ENCODE data around the gene ARHGAP29.

The ARHGAP29 gene

GRCh38 chr1:94245747-94246438, 8.5 kb upstream of the ARHGAP29 start:
- WGBS = 93% methylated on average over 4 of the region's 5 CpGs

GRCh38 chr1:94244816-94245215, 7.4 kb upstream of the ARHGAP29 start:
- peak overlapping the region; percentile 93 for H3K27ac ChIP-seq (ENCODE audit: low read length, poor library complexity, severe bottlenecking)
- H2BK12ac ChIP-seq (ENCODE audit: low read length in 2 of 2) = no peak overlapping the region
- no peak overlapping the region for H2BK5ac ChIP-seq (ENCODE audit: low read depth, low read length, poor library complexity, severe bottlenecking)
- no peak overlapping the region for H3K9ac ChIP-seq (ENCODE audit: low read length)
- H3K14ac ChIP-seq (ENCODE audit: low read length in 2 of 2) = no peak overlapping the region
- H3K27me3 ChIP-seq (ENCODE audit: control insufficient read depth in 1 of 2, insufficient read depth in 1 of 2, low read length in 2 of 2) = no peaks in the 10 kb centered on the region
- H3K4ac ChIP-seq (ENCODE audit: low read depth in 1 of 2, low read length in 2 of 2) = no peak overlapping the region
- H3K4me1 ChIP-seq (ENCODE audit: control insufficient read depth, insufficient read depth, low read depth, low read length) = no peaks in the 10 kb centered on the region
- H3K4me3 ChIP-seq (ENCODE audit: insufficient read depth in 1 of 2, low read depth in 1 of 2, low read length in 2 of 2) = peak overlapping the region in 1 of 2 experiments; percentile 83
- no peak overlapping the region for H3K18ac ChIP-seq (ENCODE audit: low read depth in 1 of 2, low read length in 2 of 2)
- no peaks in the 10 kb centered on the region for H3K9me3 ChIP-seq (ENCODE audit: control insufficient read depth, low read length)
- no peak overlapping the region for H2AK5ac ChIP-seq (ENCODE audit: low read length, severe bottlenecking)
- no peak overlapping the region for H2BK15ac ChIP-seq (ENCODE audit: low read depth, poor library complexity, severe bottlenecking)
- DNase-seq = no peak
- no peak overlapping the region for H3K23ac ChIP-seq (ENCODE audit: low read length in 2 of 2)
- H2AFZ ChIP-seq (ENCODE audit: low read depth, low read length) = no peak overlapping the region
- H3K79me1 ChIP-seq (replicated peaks; ENCODE audit: low read length, poor library complexity, severe bottlenecking) = no peaks in the 10 kb centered on the region
- H4K8ac ChIP-seq (ENCODE audit: low read length) = no peak overlapping the region
- no peak overlapping the region for H2BK120ac ChIP-seq (ENCODE audit: low read depth, low read length)
- H3K4me2 ChIP-seq (ENCODE audit: low read length, poor library complexity, severe bottlenecking) = no peak overlapping the region
- H3K36me3 ChIP-seq (ENCODE audit: control insufficient read depth in 1 of 2, insufficient read depth in 2 of 2, low read depth in 1 of 2, low read length in 2 of 2) = no peaks in the 10 kb centered on the region
- no peak overlapping the region for H4K91ac ChIP-seq (ENCODE audit: low read length)

More at GRCh38 chr1:94245747-94246438, 8.5 kb upstream of the ARHGAP29 start:
- peak overlapping the region in 1 of 2 experiments; percentile 83 for H3K4me3 ChIP-seq (ENCODE audit: insufficient read depth in 1 of 2, low read depth in 1 of 2, low read length in 2 of 2)
- H3K27me3 ChIP-seq (ENCODE audit: control insufficient read depth in 1 of 2, insufficient read depth in 1 of 2, low read length in 2 of 2) = no peaks in the 10 kb centered on the region
- peak overlapping the region; percentile 91 for H3K9ac ChIP-seq (ENCODE audit: low read length)
- peak overlapping the region; percentile 91 for H2BK5ac ChIP-seq (ENCODE audit: low read depth, low read length, poor library complexity, severe bottlenecking)
- H3K36me3 ChIP-seq (ENCODE audit: control insufficient read depth in 1 of 2, insufficient read depth in 2 of 2, low read depth in 1 of 2, low read length in 2 of 2) = no peaks in the 10 kb centered on the region
- H3K9me3 ChIP-seq (ENCODE audit: control insufficient read depth, low read length) = no peaks in the 10 kb centered on the region
- no peak overlapping the region for H2BK15ac ChIP-seq (ENCODE audit: low read depth, poor library complexity, severe bottlenecking)
- H3K79me1 ChIP-seq (replicated peaks; ENCODE audit: low read length, poor library complexity, severe bottlenecking) = peaks cover 2% of the 10 kb centered on the region
- no peak overlapping the region for H3K23ac ChIP-seq (ENCODE audit: low read length in 2 of 2)
- H4K8ac ChIP-seq (ENCODE audit: low read length) = no peak overlapping the region
- no peak overlapping the region for H4K91ac ChIP-seq (ENCODE audit: low read length)
- H2AK5ac ChIP-seq (ENCODE audit: low read length, severe bottlenecking) = peak overlapping the region; percentile 35
- H2BK12ac ChIP-seq (ENCODE audit: low read length in 2 of 2) = no peak overlapping the region
- no peak overlapping the region for H2AFZ ChIP-seq (ENCODE audit: low read depth, low read length)
- H2BK120ac ChIP-seq (ENCODE audit: low read depth, low read length) = no peak overlapping the region
- no peak for DNase-seq
- peaks cover 1% of the 10 kb centered on the region for H3K4me1 ChIP-seq (ENCODE audit: control insufficient read depth, insufficient read depth, low read depth, low read length)
- H3K4ac ChIP-seq (ENCODE audit: low read depth in 1 of 2, low read length in 2 of 2) = no peak overlapping the region
- peak overlapping the region; percentile 93 for H3K27ac ChIP-seq (ENCODE audit: low read length, poor library complexity, severe bottlenecking)
- H3K18ac ChIP-seq (ENCODE audit: low read depth in 1 of 2, low read length in 2 of 2) = no peak overlapping the region
- H3K14ac ChIP-seq (ENCODE audit: low read length in 2 of 2) = no peak overlapping the region
- H3K4me2 ChIP-seq (ENCODE audit: low read length, poor library complexity, severe bottlenecking) = peak overlapping the region; percentile 65

- Histone ChIP-seq H2BK5ac (ENCODE audit: low read depth, low read length, poor library complexity, severe bottlenecking) (peak overlapping the region; percentile 35), H2BK12ac (ENCODE audit: low read length in 2 of 2) (no peak overlapping the region), H3K14ac (ENCODE audit: low read length in 2 of 2) (no peak overlapping the region), H4K91ac (ENCODE audit: low read length) (no peak overlapping the region), H3K79me1 (replicated peaks; ENCODE audit: low read length, poor library complexity, severe bottlenecking) (no peaks in the 10 kb centered on the region), H3K27me3 (ENCODE audit: control insufficient read depth in 1 of 2, insufficient read depth in 1 of 2, low read length in 2 of 2) (no peaks in the 10 kb centered on the region), H3K4me1 (ENCODE audit: control insufficient read depth, insufficient read depth, low read depth, low read length) (no peaks in the 10 kb centered on the region), H4K8ac (ENCODE audit: low read length) (no peak overlapping the region), H3K18ac (ENCODE audit: low read depth in 1 of 2, low read length in 2 of 2) (no peak overlapping the region), H3K4me3 (ENCODE audit: insufficient read depth in 1 of 2, low read depth in 1 of 2, low read length in 2 of 2) (no peak overlapping the region), H2AFZ (ENCODE audit: low read depth, low read length) (no peak overlapping the region), H3K9me3 (ENCODE audit: control insufficient read depth, low read length) (no peaks in the 10 kb centered on the region), H3K27ac (ENCODE audit: low read length, poor library complexity, severe bottlenecking) (peak overlapping the region; percentile 74), H2BK120ac (ENCODE audit: low read depth, low read length) (no peak overlapping the region), H3K9ac (ENCODE audit: low read length) (no peak overlapping the region), H2BK15ac (ENCODE audit: low read depth, poor library complexity, severe bottlenecking) (no peak overlapping the region), H3K23ac (ENCODE audit: low read length in 2 of 2) (no peak overlapping the region), H3K4ac (ENCODE audit: low read depth in 1 of 2, low read length in 2 of 2) (no peak overlapping the region), H2AK5ac (ENCODE audit: low read length, severe bottlenecking) (no peak overlapping the region), H3K36me3 (ENCODE audit: control insufficient read depth in 1 of 2, insufficient read depth in 2 of 2, low read depth in 1 of 2, low read length in 2 of 2) (no peaks in the 10 kb centered on the region), H3K4me2 (ENCODE audit: low read length, poor library complexity, severe bottlenecking) (no peak overlapping the region)
- WGBS = 80% methylated on average over 1 of the region's 2 CpGs
- no peak for DNase-seq
Measured at GRCh38 chr1:94243665-94244064, 6.3 kb upstream of the ARHGAP29 start.

GRCh38 chr1:94240822-94241221, 3.4 kb upstream of the ARHGAP29 start:
- Histone ChIP-seq H2BK120ac (ENCODE audit: low read depth, low read length) (no peak overlapping the region), H2AK5ac (ENCODE audit: low read length, severe bottlenecking) (no peak overlapping the region), H3K4me3 (ENCODE audit: insufficient read depth in 1 of 2, low read depth in 1 of 2, low read length in 2 of 2) (no peak overlapping the region), H2BK12ac (ENCODE audit: low read length in 2 of 2) (no peak overlapping the region), H3K4me2 (ENCODE audit: low read length, poor library complexity, severe bottlenecking) (no peak overlapping the region), H2AFZ (ENCODE audit: low read depth, low read length) (no peak overlapping the region), H2BK15ac (ENCODE audit: low read depth, poor library complexity, severe bottlenecking) (no peak overlapping the region), H3K4ac (ENCODE audit: low read depth in 1 of 2, low read length in 2 of 2) (no peak overlapping the region), H4K8ac (ENCODE audit: low read length) (no peak overlapping the region), H3K9me3 (ENCODE audit: control insufficient read depth, low read length) (no peaks in the 10 kb centered on the region), H3K79me1 (replicated peaks; ENCODE audit: low read length, poor library complexity, severe bottlenecking) (no peaks in the 10 kb centered on the region), H3K18ac (ENCODE audit: low read depth in 1 of 2, low read length in 2 of 2) (no peak overlapping the region), H3K36me3 (ENCODE audit: control insufficient read depth in 1 of 2, insufficient read depth in 2 of 2, low read depth in 1 of 2, low read length in 2 of 2) (peaks cover 0 to 4% of the 10 kb centered on the region in 2 experiments), H3K4me1 (ENCODE audit: control insufficient read depth, insufficient read depth, low read depth, low read length) (no peaks in the 10 kb centered on the region), H3K14ac (ENCODE audit: low read length in 2 of 2) (no peak overlapping the region), H4K91ac (ENCODE audit: low read length) (no peak overlapping the region), H2BK5ac (ENCODE audit: low read depth, low read length, poor library complexity, severe bottlenecking) (no peak overlapping the region), H3K9ac (ENCODE audit: low read length) (no peak overlapping the region), H3K23ac (ENCODE audit: low read length in 2 of 2) (no peak overlapping the region), H3K27me3 (ENCODE audit: control insufficient read depth in 1 of 2, insufficient read depth in 1 of 2, low read length in 2 of 2) (no peaks in the 10 kb centered on the region), H3K27ac (ENCODE audit: low read length, poor library complexity, severe bottlenecking) (peak overlapping the region; percentile 49)
- DNase-seq = no peak
